HG03432 (cell line): ENCODE results near the gene CTTNBP2NL.
A peak's percentile ranks its signal among the peaks of the same experiment; 100 is the strongest.

Experiments used
- ATAC-seq: cut with Tn5 transposase; IDR thresholded peaks from one replicate; pipeline ENCODE4 v1.9.1; 2021; ENCODE audit warnings: mild to moderate bottlenecking, moderate library complexity; ENCODE audit not compliant: unreplicated experiment

The CTTNBP2NL gene

GRCh38 chr1:112395821-112396652 lies at the start of gene CTTNBP2NL:
TSS of gene CTTNBP2NL (plus strand) at chr1:112396214. CDS start at chr1:112416166, 19,952 bp downstream.
- peak; percentile 84 for ATAC-seq

DNA sequence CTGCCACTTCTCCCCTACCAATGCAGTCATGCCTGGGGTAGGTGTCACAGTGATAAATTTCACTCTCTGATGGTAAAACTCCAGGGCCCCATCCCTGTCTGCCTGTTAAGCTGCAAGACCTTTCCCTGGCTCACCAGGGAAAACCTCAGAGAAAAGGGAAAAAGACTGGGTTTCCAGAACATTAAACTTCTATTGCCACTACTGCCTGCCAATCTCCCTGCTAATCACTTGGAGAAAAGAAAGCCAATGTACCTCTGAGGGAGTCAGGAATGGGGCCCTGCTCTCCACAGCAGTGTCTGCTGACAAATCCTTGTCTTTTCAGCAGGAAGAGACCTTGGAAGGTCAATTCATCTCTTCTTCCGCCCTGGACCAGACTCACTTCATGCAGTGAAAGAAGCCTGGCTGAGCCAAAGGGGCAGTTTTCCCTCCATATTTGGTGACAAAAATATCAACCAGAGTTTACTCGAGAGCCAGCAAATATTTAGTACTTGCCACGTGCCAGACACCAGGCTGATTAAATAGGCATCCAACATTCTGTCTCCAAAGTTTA lies 49.1 kb upstream of the CTTNBP2NL start:
- no peak for ATAC-seq

DNA sequence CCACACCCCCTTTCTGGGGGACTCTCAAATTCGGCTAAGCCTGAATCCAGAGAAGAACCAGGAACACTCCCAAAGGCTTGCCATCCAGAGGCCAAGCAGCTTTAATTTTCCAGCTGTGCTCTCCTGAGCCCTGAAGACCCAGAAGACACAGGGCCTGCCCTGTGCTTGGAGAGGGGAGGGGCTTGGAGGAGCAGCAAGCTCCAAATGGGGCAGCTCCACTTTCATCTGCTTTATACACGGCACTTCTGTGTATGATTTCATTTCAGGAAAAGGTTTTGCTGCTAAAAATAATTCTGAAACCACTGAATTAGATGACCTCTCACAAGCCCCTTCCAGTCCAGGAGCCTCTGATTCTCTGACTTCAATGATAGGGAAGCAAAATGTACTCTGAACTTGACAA lies 39.2 kb upstream of the CTTNBP2NL start:
- ATAC-seq: no peak

GRCh38 chr1:112357467-112357866 lies 38.5 kb upstream of the CTTNBP2NL start:
- ATAC-seq: no peak

DNA sequence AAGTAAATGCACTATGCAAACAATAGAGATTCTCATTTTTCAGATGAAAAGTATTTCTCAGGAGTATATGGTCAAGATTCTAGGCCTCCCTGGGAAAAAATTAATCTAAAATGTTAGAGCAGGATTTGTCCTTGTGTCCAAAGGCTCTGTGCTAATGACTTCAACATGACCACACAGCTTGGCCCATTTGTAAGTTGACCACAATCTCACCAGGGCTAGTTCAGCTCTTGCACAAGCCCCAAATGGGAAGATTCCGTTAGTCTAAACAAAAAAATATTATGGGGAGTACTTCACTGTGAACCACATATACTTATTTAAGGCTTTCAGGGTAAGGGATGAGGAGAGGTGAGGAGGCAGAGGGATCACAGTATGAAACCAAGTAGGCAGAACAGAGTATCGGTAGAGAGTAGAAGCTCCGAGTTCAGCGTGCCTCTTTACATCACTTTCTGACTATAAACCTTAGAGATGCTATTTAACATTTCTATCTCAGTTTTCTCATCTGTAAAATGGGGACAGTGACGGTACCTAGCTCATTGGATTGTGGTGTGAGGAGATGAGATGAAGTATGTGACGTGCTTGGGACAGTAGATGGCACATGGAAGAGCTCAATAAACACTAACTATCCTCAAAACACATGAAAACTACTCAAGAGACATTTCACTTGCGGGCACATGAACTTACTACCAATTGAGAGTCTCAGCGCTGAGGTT lies 37.8 kb upstream of the CTTNBP2NL start:
- no peak for ATAC-seq

DNA sequence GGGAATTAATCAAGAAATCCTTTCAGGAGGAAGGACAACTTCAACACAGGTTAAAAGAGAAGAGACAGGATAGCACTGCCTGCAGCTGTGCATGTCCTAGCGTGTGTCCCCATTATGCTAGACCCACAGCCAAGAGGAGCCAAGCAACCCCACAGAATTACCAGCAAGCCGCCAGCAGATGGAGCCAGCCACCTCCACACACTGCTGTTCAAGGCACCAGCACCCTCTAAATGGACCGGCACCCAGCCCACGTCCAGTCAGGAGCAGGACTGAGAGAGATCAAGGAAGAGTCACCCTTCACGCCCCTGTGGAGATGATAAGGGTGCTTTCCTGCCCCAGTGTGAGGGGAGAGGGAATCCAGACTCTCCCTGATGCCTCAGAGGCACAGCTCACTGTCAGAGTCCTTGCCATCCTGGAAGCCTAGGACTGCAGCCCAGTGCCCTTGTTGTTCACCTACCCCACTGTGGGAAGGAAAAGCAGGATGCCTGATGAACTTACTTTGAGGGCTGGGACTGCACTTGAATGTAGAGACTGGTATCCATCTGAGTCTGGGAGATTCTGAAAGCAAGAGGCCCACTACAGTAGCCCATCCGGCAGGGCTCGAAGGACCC lies 37.1 kb upstream of the CTTNBP2NL start:
- ATAC-seq: peak; percentile 84

- ATAC-seq: no peak
Measured at GRCh38 chr1:112359961-112360767, 35.9 kb upstream of the CTTNBP2NL start.

- no peak for ATAC-seq
Measured at GRCh38 chr1:112363636-112364035, 32.4 kb upstream of the CTTNBP2NL start.

DNA sequence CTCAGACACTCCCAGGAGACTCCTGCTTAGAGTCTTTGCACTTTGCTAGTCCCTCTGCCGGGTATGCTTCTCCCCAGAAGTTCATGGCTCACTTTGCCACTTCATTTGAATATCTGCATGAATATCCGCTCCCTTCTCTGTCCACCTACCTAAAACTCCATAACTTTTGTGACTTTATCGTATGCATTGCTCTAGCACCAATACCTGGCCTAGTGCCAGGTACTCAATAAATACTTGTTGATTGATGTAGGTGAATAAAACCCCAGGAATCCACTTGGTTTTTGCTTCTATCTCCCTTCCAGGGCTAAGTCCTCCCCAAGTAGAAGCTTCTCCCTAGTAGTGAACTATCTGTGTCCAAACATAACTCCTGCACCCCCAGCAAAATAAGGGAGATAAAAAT lies 27.8 kb upstream of the CTTNBP2NL start:
- ATAC-seq: no peak

DNA sequence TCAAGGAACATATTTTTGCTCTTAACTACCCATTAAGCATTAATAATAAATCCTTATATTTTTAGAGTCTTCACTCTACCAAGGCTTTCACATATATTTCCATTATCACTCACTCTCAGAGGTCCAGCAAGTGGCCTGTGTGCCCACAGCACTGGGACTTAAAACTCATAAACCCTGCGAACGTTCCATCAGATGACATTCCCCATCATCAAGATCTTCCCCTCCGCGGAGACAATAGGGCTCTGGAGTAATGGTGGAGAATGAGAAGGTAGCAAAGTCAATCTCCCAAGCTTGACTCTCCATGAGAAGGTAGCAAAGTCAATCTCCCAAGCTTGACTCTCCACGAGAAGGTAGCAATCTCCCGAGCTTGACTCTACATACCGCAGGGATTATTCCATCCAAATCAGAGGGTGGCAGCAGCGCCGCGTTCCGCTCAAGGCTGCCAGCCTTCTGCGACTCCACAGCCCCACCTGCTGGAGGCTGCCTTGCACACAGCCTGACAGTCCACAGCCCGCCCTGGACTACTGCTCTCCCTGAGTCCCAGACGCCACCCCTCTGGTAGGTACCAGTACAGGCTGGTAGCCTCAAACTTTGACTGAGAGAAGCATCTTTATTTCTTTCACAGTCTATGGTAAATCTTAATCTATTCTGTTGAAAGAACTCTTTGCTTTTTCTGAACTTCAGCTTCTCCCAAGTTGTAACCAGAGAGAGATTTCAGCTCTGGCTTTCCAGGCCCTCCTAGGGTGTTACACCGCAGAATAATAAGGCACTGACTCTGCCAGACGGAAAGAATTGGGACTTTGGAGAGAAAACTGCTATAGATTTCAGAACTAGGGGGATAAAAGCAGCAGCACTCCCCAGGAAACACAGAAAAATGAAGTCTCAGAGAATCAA lies 26.4 kb upstream of the CTTNBP2NL start:
- peak; percentile 91 for ATAC-seq

- no peak for ATAC-seq
Measured at GRCh38 chr1:112370996-112371395, 25.0 kb upstream of the CTTNBP2NL start.

DNA sequence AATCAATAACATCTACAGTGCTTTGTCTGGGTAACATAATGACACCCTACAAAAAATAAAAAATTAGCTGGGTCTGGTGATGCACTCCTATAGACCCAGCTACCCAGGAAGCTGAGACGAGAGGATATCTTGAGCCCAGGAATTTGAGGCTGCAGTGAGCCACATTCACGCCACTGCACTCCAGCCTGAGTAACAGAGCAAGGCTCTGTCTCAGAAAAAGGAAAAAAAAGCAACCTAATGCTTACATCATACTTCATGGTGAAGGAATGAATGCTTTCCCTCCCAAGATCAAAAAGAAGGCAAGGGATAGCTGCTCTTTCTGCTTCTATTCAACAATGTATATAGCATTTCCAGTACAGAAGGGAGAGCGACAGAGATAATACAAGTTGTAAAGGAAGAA lies 24.2 kb upstream of the CTTNBP2NL start:
- no peak for ATAC-seq

- ATAC-seq: no peak
Measured at GRCh38 chr1:112373806-112374205, 22.2 kb upstream of the CTTNBP2NL start.

GRCh38 chr1:112375701-112376100 lies 20.3 kb upstream of the CTTNBP2NL start:
- ATAC-seq: no peak

DNA sequence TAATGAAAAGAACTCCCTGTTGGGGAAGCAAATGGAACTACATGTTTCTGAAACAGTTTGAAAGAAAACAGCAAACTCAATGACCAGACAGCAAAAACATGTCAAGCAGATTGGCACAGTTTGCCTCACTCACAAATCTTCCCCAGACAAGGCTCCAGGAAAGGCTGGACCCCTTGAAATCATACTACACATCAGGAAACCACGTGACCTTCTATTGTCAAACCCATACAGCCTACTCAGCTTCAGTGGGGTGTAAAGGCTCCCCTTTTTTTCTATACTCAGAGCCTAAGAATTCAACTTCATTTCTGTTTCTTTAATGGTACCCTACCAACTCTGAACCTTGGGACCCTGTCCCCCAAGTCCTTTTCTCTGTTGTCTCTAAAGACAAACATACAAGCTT lies 15.7 kb upstream of the CTTNBP2NL start:
- ATAC-seq: no peak

DNA sequence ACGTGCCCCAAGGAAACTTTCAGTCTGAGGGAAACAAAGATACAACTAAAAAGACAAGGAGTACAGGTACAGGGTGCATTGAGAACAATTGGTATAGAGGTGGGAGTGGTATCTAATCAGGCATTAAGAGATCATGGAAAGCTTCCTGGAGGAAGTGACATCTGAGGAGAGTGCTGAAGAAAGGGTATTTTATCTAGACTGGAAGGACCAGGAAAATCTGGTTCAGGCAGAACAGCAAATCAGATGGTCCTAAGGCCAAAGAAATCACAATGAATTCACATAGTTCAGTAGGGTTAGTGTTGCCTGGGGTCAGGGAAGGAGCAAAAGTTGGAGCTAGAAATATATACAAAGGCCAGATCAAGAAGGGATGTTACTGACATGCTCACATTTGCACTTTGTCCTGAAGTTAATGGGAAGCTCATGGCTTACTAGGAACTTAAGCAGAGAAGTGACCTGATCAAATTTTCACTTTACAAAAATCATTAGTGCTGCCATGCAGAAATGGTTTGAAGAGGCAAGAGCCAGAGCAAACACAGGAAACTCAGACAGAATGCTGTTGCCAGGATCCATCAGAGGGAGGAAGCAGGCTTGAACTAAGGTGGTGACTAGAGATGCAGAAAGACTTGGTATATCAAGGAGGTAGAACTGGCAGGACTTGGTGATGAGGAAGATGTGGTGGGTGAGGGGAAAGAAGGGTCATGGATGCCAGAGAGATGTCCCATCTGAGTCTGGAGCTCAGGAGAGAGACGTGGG lies 14.5 kb upstream of the CTTNBP2NL start:
- ATAC-seq: no peak

- no peak for ATAC-seq
Measured at GRCh38 chr1:112383759-112384370, 12.1 kb upstream of the CTTNBP2NL start.

DNA sequence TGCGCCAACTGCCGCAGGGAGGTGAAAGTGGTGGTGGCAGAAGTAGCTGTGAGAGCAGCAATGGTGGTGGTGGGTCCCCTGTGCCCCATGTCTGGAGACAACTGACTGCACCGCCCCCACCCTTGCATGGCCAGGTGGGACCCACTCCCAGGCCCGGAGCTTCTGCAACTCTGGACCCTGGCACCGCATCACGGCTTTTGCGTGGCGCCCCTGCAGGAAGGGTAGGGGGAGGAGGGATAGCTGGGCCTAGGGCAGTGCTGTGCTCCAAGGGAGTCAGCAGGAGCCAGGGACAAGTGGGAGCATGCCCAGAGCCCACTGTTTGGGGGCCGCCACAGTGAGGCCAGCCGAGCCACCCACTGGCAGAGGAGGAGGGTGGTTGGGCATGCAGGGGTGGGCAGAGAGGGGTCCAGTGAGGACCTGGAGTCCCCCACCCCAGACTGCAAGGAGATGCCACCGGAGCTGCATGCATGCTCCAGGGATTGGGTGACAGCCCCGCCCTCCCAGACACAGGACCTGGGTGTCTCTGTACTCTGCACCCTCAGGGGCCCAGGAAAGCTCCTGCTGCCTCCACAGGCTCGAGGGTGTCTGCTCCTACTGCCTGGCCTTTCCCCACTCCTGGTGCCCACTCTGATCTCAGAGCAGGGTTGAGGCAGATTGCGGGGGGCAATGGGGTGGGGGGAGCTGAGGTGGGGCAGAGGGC lies 9.8 kb upstream of the CTTNBP2NL start:
- no peak for ATAC-seq
